D341Med (cell line): ENCODE data around the gene PSMD10.

ENCODE experiments used
- DNase-seq: peaks from one replicate; pipeline ENCODE4 v3.0.0; 2012; ENCODE audit warnings: low spot score

PSMD10 gene

DNA sequence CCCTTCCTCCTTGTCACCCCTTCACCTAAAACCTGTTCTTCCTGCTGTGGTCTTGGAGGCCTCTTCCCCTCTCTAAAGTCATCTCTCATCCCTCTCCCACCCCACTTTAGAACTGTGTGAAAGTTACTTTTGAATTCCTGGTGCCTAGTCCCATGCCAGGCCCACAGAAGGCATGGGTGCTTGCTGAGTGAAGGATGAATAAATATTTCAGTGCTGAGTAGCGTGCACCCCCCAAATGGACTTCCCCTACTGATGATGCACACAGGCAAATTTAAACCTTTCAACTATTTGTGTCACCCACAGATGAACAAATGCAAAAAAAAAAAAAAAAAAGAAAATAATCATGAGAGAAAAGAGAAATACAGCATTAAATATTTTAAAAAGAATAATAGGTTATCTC is 19.8 kb downstream of the PSMD10 start:
- DNase-seq = no peak

DNA sequence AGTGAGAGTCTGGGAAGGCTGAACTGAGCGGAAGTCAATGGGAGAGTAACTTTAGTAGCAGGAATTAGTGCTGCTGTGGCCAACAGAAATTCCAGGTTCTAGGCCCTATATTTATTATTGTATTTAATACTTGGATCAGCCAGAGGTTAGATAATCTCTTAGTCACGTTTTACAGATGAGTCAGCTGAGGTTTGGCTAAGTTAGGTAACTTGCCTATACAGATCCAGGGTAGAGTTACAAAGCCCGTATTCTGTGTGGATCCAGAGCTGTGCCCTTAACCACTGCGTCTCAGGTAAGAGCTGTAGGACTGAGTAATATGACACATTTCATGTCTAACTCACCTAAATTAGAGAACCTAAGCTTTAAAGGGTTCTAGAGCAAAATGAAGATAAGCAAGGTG is 20.5 kb downstream of the PSMD10 start:
- DNase-seq = no peak

- DNase-seq = no peak
Observed at GRCh38 chrX:108068121-108068520, 23.2 kb downstream of the PSMD10 start.

- no peak for DNase-seq
Observed at GRCh38 chrX:108064613-108065012, 26.7 kb downstream of the PSMD10 start.

DNA sequence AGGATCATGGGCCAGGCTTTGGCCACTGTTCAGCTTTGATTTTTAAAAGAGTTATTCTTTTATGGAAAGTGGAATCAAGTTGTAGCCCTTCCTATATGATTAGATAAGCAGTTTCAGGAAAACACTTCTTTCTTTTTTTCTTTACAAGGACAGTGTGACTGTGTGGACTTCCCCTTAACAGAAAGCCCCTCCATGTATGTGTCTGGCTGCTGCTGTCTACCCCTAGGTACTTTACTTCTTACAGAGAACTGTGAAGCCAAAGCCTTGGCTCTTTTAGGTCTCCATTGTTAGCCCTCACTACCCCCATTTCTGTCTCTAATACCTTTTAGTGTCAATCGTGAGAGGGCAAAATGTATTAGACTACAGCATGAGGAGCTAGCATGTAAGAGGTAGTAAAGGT is 27.3 kb downstream of the PSMD10 start:
- DNase-seq = no peak

DNA sequence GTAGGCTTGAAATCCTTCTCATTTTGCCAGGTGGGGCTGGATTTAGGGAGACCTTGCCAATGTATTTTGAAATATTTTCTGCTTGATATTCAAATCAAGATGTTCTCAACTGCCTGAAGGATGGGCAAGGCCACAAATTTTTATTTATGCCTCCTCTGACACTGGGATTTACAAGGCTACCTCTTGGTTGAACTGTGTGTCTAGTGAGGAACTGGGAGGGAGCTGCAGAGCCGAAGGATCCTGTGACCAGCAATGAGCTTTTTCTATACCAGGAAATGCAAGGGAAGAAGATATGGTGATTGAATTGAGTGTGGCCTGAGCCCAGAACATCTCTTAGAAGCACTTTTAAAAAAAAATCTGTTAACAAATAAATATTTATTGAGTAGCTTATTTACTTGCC is 31.5 kb downstream of the PSMD10 start:
- DNase-seq = no peak

GRCh38 chrX:108055546-108055945 is 35.8 kb downstream of the PSMD10 start:
- no peak for DNase-seq

- no peak for DNase-seq
Observed at GRCh38 chrX:108053218-108053617, 38.1 kb downstream of the PSMD10 start.

DNA sequence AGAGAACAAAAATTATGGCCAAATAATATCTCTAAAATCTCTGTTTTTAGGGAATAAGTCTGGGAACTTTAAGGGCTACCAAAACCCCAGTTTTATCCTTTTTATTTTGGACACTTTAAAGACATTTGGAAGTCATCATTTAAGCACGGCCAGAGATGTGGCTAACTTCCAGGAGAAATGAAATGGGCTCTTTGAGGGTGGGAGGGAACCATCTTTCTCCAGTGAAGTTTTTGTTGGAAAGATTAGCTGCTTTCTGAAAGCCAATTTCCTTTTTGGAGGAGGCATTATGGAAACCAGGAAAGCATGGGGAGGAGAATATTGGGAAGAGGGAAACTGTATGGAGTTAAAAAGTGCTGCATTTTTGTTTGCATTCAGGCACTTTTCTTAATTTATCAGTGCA is 41.7 kb downstream of the PSMD10 start:
- no peak for DNase-seq

- no peak for DNase-seq
Observed at GRCh38 chrX:108044554-108045256, 46.6 kb downstream of the PSMD10 start, which contains the start of gene VSIG1. VSIG1 (plus strand) TSS chrX:108045065; CDS start chrX:108045131, 66 bp downstream.

DNA sequence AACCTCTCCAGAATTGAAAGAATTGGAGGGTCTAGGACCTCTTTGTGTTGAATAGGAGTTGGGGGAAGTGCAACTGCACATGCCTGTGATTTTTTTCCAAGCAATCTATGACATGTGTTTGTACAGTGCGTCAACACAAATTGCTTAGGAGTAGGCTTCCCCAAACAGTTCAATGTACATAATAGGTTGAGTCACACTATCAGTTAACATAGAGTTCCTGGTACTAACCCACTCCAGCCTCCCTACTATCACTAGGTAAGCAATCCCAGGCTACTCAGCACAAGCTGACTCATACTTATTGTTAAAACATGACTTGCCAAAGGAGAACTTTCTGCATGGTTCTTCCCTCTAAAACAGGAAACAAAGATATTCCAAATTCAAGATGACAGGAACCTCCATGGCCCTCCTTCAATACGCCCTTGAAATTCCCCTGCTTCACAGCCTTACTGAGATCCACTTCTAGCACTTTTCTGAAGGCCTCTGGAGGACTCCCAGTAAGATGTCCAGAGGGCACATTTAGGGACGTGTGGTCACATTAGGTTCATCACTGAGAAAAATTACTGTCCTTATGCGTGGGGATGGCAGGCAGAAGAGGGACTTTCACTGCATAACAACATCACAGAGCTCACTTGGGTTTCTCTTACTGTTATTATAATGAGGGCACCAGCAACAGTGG is 54.9 kb downstream of the PSMD10 start:
- no peak for DNase-seq

- DNase-seq = no peak
Observed at GRCh38 chrX:108034725-108035124, 56.6 kb downstream of the PSMD10 start.
